Kasumi-1 (cell line): Measurements from ENCODE around the gene ARPC5L.
A peak's percentile ranks its signal among the peaks of the same experiment; 100 is the strongest.

Experiments used
- DNase-seq, 2 experiments: peaks; one replicate each; lab custom pipeline; 2025; lab: John Stamatoyannopoulos, UW

Gene ARPC5L

DNA sequence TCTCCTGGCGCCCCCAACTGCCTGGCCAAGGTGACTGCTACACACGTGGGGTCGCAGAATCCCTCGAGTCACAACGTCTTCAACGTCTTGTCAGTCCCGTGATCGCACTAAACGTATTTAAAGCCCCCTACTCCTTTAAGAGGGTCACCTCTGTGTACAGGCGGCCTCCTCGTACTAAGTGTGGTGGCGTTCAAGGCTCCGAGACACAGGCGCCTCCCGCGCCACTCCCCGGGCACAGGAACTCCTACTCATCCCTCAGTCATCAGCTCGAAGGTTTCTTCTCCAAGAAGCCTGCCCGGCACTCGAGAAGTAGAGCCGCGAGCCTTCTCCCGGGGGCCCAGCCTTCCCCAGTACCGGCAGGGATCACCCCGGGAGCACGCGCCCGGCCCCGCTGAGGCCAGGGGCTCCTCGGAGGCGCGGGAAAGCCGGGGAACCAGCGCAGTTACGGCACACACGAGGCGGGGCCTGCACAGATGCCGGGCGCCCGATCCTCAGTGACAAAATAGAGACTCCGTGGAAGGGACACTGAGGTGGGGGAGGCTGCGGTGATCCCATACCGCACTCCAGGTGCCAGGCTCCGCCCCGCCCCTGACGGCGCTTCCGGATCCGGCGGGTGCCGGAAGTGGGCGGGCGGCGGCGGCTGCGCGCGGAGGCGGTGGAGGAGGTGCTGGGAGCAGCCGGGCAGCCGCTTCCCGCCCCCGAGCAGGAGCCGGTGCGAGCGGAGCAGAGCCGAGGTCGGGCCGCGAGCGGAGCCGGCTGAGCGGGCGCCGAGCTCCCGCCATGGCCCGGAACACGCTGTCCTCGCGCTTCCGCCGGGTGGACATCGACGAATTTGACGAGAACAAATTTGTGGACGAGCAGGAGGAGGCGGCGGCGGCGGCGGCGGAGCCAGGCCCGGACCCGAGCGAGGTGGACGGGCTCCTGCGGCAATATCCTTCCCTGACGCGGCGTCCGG lies 6.9 kb downstream of the ARPC5L start:
- peak; percentile 79 to 84 for DNase-seq

DNA sequence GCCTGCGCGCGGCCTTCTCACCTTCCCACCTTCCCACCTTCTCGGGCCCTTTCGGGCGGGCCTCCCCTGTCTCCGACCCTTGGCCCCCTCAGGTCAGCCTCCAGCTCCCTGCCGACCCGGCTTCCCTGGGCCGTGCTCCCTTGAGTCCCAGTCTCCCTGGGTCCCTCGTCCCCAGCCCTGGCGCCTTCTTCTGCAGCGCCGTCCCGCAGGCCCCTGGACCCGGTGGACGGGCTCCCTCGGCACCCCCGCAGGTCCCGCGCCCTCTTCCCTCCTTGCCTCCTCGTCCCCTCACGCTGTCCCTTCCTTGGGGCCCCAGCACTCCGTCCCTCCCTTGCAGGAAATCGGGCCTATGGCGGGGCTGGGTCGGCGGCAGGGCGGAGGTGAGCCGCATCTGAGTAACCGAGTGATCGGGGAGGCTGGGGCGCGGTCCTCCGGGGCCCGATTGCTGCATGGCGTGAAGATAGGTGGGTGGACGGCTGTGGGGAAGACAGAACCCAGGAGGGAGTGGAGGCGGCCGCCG lies 7.6 kb downstream of the ARPC5L start:
- DNase-seq, result no peak

DNA sequence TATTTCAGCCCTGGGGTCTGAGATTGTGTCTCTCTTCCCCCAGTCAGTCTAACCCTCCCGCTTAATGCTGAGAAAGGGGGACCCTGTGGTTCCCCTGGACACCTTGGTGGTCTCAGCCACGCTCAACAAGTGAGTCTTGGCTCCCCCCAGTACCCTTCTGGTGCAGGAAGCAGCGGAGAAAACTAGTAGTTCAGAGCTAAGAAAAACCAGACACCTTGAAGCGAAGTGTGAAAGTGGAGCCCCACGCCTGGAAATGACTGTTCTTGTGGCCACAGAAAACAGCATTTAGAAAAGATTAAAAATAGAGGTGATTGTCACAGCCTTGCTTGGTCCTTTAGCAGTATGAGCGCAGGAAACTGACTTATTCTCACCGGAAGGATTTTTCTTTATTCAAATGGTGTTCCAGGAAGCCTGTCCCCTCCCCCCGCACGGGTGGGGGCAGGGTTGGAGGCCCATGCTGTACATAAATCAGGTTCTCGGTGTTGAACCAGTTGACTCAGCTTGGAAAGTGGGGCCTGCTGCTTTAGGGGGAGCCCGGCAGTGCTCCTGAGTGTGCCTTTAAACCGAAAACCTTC lies 8.1 kb downstream of the ARPC5L start:
- DNase-seq, result peak; percentile 36 to 51

DNA sequence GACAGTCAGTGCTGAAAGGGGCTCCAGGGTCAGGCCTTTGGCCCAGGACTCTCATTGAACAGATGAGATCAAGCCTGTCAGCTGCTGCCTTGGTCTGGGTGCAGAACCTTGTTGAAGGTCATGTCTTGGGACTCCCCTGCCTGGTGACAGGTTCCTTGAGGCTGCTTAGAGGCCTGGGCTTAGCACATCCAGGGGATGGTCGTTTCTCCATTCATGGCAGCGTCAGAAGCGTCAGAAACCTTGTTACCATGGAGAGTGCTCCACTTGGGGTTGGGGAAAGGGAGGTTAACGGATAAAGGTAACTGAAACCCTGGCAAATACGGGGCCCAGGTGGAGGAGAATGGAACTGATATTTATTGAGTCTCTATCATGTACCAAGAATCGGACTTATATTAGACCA lies 8.8 kb downstream of the ARPC5L start:
- no peak for DNase-seq

DNA sequence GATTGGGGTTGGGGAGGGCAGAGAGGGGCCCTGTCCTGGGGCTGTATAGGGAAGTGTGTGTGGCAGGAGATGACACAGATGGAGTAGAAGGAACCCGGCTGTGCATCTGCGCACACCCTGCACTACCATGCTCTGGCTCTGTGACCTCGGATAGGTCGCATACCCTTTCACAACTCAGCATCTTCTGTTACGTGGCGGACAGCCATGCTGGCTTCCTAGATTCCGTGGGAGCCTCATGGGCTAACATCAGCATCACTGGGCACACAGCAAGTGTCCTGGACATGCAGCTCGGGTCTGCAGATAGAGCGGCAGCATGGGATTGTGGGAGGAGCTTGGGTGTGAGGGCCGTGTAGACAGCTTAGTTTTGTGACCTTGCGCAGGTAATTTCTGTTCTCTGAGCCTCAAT lies 9.2 kb downstream of the ARPC5L start:
- DNase-seq, result no peak

DNA sequence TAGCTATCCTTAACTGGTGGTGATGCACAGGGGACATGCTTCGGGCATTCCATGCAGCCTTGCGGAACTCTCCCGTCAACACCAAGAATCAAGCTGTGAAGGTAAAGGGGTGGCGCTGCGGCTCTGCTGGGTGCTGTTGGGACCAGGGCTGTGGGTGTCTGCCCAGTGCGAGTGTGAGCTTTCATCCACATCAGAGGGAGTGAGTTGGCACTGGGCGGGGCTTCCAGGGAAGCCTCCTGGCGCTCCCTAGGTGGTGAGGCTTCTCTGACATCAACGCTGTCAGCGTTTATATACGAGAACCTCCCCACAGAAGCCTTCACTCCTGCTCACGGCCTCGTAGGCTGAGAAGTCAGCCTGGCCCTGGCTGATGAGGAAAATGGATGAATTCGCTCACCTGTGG lies 11.7 kb downstream of the ARPC5L start:
- no peak for DNase-seq

DNA sequence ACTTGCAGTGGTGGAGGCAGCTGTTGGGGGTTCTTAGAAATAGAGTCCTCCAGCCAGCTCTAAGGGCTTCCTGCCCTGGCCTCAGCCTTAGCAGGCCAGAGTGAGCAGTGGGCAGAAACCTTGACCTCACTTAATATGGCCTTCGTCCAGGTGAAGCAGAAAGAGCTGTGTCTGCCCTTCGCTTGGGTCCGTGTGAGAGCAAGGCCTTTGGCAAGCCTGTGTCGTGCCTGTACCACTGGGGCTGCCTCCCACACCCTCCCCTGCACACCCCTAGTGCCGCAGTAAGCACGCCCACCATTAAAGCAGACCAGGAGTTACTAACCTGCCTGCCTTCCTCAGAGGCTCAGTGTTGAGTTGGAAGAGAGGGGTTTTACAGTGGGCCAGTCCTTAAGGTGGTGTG lies 13.6 kb downstream of the ARPC5L start:
- DNase-seq, result no peak

DNA sequence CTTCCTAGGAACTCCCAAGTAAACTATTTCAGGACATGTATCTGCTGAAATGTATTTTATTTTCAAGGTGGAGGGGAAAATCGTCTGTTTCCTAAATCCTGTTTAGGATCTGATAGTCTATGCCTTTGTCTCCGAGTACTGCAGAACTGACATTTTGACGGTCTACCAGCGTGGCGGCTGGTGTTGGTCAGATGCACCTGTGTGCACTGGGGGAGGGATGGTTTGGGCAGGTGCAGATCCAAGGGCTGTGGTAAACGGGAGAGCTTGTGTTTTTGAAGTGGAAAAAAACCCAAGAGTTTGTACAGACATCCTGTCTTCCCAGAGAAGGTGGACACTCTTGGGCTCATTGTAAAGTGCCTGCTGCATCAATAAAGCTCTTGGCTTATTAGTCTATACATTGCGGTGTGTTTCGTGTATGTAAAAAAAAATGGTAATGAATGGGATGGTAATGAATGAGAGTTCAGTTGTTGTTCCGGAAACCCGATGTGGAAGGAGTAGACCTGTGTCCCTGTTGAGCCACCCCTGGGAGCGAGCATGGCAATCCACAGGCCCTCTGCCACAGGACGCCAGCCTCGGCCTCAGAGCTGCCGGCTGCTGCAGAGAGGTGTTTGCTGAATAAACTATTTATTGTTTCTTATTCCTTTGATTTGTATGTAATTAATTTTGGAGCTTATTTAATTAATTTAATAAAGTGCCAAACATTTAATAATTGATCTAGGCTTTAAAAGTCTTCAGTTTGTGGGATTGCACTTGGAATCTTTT lies 15.3 kb downstream of the ARPC5L start:
- no peak for DNase-seq

DNA sequence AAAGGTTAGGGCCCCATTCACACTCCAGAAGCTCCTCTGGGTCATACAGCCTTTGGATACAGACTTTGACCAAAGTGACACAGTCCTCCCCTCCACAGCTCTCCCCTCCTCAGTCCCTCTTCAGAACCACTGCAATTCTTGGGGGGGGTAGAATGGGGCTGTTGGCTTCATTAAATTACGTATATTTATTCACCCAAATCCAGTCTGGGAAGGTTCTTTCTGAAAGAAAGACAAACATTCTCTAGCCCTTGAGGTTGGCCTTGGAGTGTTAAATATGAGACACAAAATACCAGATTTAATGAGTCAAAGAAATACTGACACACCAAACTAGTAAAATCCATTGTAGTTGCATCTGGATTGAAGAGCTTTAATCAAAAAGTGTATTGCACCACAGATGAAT lies 16.1 kb downstream of the ARPC5L start:
- no peak for DNase-seq

DNA sequence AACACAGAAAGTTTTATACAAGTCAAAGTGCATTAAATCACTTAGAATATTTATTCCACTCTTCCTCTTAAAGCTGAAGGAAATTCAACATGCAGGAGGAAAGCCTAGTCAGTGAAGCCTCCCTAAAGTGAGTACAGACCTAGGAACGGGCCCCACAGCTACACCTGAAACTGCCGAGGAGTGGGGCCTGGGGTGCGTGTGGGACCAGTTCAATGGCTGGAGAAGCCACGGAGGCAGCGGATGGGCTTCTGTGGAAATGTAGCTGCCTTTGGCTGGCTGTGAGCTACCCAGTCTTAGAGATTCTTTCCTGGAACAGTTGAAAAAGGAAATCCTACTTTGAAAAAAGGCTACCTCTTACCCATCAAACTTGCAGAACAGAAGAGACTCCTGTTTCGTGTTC lies 16.6 kb downstream of the ARPC5L start:
- no peak for DNase-seq

DNA sequence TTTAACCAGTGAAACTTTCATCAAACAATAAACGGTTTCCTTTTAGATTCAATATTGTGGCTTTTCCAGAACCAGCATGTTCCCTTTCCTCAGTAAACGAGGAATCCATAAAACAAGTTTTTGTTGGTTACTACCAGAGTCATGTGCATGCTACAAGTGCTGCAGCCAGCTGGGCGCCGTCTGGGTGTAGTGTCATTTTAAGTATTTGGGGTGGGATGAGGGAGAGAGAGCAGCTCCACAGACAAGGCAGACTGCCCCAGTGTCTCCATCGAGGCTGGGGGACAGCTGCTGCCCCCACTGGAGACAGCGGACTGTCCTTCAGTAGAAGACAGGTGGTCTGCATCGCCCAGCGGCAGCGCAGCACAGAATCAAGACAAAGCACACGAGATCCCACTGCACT lies 17.3 kb downstream of the ARPC5L start:
- no peak for DNase-seq

DNA sequence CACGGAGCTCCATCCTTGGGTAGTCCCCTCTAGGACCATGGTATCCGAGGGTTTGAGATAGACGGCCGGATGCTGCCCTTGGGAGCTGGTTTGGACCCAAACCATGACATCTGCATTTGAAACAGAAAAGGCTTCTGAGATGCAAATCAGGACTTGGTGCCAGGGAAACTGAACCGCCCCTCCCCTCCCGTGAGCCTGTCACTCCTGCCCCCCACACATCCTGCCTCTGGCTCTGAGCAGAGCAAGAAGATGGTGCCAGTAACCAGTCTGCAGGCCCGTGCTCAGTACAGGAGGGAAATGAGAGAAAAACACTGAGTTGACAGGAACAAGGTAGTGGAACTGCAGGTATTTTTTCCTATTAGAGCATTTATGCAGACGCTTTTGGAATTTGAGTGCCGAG lies 18.6 kb downstream of the ARPC5L start:
- no peak for DNase-seq

DNA sequence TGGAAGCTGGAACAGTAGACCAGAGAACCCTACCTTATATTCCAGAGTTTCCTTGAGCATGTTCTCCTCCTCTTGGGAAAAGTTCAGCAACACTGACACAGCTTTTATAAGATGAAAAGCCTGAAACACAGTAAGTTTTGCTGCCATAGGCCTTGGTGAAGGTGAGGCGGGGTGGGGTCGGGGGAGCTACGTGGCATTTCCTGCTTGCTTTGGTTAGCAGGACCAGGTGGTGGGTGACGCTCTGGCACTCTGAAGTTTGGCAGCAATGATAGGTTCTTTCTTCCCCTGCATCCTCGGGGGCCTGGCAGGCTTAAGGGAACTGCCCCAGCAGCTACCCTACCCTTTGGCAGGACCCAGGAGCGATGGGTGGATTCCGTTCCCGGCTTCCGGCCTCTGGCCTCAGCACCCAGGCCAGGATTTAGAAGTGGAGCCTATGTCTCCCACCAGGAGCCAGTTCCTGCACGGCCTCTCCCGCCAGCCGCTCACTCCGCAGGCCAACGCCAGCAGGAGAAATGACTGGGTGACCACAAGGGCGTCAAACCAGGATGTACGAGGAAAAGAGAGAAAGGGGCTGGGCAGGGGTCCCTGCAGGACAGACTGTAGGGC lies 19.3 kb downstream of the ARPC5L start:
- no peak for DNase-seq

DNA sequence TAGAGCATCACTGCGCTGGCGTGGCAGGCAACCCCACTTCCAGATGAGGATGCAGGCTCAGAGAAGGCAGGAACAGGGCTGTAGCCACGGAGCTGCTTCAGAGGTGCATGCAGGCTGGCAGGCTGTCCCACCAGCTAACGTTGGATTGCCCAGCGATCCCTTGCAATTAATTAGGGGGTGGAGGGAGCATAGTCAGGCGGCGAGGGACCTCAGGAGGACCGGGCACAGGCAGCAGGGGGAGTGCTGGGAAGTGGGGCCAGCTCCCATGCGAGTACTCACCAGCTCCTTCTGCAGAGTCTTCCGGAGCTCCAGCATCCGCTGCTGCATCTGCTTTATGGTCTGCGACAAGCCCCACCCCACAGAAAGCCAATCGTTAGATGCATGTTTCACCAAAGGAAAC lies 20.3 kb downstream of the ARPC5L start:
- DNase-seq, result no peak

DNA sequence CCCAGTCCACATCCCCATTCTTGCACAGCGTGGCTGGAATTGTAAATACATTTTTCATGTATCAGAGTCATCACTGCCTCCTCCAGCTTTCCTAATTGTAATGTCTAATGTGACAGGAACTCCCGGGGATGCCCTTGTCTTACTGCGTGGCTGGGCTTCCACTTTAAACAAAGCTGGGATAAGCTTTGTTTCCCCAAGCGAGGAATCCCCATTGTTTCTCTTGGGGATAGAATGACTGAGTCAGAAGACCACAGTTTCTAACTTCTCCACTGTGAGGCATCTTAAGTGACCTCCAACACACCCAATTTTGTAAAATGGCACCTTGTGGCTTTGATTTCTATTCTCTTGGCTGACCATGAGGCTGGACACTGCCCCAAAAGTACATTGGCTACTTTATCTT lies 22.4 kb downstream of the ARPC5L start:
- DNase-seq, result no peak

DNA sequence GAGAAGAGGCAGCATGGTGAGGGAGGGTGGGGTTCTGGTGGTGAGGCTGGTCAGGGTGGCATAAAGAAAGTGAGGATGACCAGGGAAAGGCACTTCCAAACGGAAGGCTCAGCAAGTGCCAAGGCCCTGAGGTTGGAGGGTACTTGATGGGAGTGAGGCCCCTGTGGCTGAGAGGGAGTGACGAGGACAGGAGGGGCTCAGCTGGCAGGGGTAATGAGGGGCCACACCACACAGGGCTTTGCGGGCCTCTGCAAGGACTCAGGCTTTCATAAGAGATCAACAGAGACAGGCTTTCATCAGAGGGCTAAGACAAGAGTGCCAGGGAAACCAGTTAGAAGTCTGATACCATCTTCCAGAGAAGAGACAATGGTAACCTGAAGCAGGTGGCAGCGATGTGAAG lies 23.6 kb downstream of the ARPC5L start:
- DNase-seq, result no peak

DNA sequence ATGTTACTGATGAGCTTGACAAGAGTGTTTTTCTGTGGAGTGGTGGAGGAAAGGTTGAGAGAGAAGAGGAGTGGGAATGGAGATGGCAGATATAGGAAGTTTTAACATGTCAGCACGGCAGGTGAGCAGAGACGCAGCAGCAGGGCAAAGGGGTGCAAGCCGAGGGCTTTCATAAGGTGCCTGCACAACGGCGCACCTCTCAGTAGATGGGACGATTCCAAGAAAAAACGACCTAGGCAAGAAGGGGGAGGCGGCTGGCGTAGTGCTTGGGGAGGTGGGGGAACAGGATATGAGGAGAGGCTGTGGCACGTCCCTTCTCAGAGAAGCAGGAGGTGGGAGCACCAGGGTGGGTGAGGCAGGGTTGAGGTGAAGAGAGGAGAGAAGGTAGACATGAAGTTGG lies 24.5 kb downstream of the ARPC5L start:
- no peak for DNase-seq

DNA sequence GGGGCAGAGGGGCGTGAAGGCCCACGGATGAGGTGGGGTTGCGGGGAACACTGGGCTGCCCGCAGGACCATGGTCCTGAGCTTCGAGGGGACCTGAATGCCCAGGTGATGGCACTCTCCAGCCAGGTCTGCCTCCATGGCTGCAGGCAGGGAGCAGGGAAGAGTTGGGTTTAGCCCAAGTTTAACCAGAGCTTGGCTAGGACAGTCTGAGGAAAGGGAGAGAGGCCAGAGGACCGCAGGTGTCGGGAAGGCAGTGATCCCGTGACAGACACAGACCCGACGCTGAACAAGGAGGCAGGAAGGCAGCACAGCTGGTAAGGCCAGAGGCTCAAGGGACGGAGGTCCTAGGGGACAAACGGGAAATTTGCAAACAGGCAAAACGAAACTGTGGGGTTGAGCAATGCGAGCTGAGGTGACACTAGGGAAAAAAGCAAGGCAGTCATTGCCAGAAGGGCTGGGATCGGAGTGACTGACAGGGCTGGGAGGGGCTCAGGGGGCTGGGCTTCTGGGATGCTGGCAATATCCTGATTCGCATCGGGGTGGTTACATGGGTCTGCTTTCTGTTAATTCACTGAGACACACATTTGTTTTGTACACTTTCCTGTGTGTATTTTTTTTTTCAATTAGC lies 25.0 kb downstream of the ARPC5L start:
- no peak for DNase-seq

DNA sequence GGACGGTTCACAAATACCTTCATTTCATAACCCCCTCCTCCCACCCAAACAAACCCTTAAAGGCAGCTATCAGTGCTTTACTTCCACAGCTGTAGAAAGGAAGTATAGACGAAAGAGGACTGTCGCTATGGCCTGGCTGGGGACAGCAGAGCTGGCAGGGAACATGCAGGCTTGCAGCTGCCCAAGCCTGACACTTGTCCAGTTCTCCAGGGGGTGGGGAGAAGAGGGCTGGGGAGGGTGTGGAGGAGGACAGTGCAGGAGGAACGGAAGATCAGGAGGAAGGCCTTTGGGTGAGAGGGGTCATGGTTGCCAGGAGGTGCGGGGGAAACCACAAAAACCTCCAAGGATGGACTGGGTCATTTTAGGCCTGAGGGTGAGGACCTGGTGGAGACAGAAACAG lies 25.9 kb downstream of the ARPC5L start:
- DNase-seq, result no peak

DNA sequence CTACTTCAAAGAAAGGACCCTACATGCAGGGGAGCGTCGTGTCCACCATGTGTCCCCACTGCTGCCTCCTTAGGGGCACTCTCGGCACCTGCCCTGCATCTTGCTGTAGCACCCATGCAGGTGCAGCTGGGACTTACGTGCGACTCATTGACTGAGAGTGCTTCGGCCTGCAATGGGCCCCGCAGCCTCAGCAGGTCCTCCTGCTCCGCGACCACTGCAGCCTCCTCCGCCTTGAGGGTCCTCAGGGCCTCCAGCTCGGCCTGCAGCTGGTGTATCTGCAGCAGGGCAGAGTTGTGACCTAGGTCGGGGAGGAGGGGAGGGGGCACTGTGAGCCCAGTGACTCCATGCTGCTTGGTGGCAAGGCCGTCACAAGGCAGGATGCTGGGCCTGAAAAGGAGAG lies 27.1 kb downstream of the ARPC5L start:
- no peak for DNase-seq

DNA sequence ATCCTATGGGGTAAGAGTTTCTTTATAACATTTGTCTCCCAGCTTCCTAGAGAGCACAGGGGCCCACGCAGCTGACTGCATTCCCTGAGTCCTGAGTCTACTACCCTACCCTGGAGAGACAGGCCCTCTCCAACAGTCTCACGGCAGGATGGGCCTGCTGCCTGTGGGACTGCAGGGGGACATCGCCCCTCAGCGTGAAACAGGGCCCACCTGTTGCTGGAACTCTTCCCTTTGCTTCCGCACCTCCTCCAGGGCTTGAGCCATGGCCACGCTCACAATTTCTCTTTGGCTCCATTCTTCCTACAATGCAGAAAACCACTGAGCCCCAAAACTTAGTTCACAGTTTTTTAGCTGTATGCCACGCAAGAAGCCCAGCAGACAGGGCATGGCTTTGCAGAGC lies 28.2 kb downstream of the ARPC5L start:
- no peak for DNase-seq
